HCT116 (cell line): Measurements from ENCODE around the gene DPYSL5. TPM values are rescaled to one million over a fixed set of nuclear protein-coding genes. Genes with fewer than 3 reads are reported as not detected.

Experiments
- ATAC-seq: fragments of 200-7000 bp; cut with Tn5 transposase; 2 replicates; pipeline ENCODE4 v1.9.1; 2020; ENCODE audit warnings: mild to moderate bottlenecking, moderate library complexity
- BruUV-seq: library from RNA; stranded (reverse); fragments of 400-500 nt; replicated peaks from 2 replicates; lab custom pipeline; 2021; lab: Mats Ljungman, UMichigan
- CTCF ChIA-PET: fragments of 300-600 bp; sonication (Branson Sonifier 250); formaldehyde crosslinking; loops from one replicate; lab custom pipeline; 2021; ENCODE audit warnings: antibody characterized with exemption; lab: Charles Lee
- POLR2A ChIA-PET: fragments of 300-600, 350-600 bp; sonication (Branson Sonifier 250); formaldehyde crosslinking; loops from one replicate; lab custom pipeline; 2021; ENCODE audit warnings: antibody characterized with exemption; lab: Charles Lee
- RAD21 ChIA-PET, 2 experiments: fragments of 300-600 bp; sonication (Branson Sonifier 250); formaldehyde crosslinking; loops; one replicate each; lab custom pipeline; 2023; ENCODE audit warnings: low total read pairs in 2 of 2; ENCODE audit not compliant: uncharacterized antibody in 2 of 2, unreplicated experiment in 2 of 2, low non-redundant PET in 1 of 2; lab: Charles Lee
- DNase-seq: peaks from one replicate; pipeline ENCODE4 v3.0.0-alpha.2; 2010; ENCODE audit warnings: low read depth, low spot score
- H2AFZ ChIP-seq: fragments of 200-600 bp; shearing (Covaris generic), sonication (generic); 2 replicates; pipeline ENCODE4 v1.6.1; 2017; ENCODE audit warnings: low read depth, mixed run types, mixed read lengths, antibody characterized with exemption, low read length; ENCODE audit not compliant: poor library complexity, severe bottlenecking
- H3K27ac ChIP-seq: 2 replicates; pipeline ENCODE4 v1.5.1; 2012; ENCODE audit warnings: low read depth, low read length
- H3K27me3 ChIP-seq: fragments of 200-600 bp; sonication (generic); 2 replicates; pipeline ENCODE4 v1.6.1; 2016; ENCODE audit warnings: mixed run types, low read length, mixed read lengths; ENCODE audit not compliant: insufficient read depth
- H3K36me3 ChIP-seq, 2 experiments: fragments of 200-500 bp in 1 of 2; fragments of 200-600 bp in 1 of 2; sonication (Bioruptor generic) in 1 of 2; sonication (generic) in 1 of 2; 2 replicates each; pipeline versions ENCODE4 v1.5.1 to v1.6.1; 2014 to 2016; ENCODE audit warnings: low read length in 2 of 2, inconsistent platforms in 1 of 2, mixed read lengths in 1 of 2, mixed run types in 1 of 2; ENCODE audit not compliant: insufficient read depth in 2 of 2, control insufficient read depth in 1 of 2
- H3K4me1 ChIP-seq, 2 experiments: fragments of 200-600 bp in 1 of 2; sonication (generic) in 1 of 2; 2 replicates each; pipeline versions ENCODE4 v1.5.1 to v1.6.1; 2012 to 2017; ENCODE audit warnings: low read length in 2 of 2, inconsistent platforms in 1 of 2, mild to moderate bottlenecking in 1 of 2, mixed read lengths in 1 of 2, mixed run types in 1 of 2, moderate library complexity in 1 of 2; ENCODE audit not compliant: insufficient read depth in 2 of 2, control insufficient read depth in 1 of 2
- H3K4me2 ChIP-seq: fragments of 200-600 bp; sonication (generic); 2 replicates; pipeline ENCODE4 v1.6.1; 2017; ENCODE audit warnings: mixed run types, low read length, mixed read lengths
- H3K4me3 ChIP-seq, 2 experiments: fragments of 200-600 bp in 1 of 2; sonication (generic) in 1 of 2; replicated peaks in 1 of 2; 2 replicates each; pipeline ENCODE4 v1.5.1; 2011 to 2016; ENCODE audit warnings: low read length in 2 of 2, control low read depth in 1 of 2, low read depth in 1 of 2, mild to moderate bottlenecking in 1 of 2, mixed read lengths in 1 of 2, mixed run types in 1 of 2
- H3K79me2 ChIP-seq: fragments of 200-600 bp; sonication (generic); 2 replicates; pipeline ENCODE4 v1.6.1; 2017; ENCODE audit warnings: mild to moderate bottlenecking, mixed run types, low read length, moderate library complexity, mixed read lengths; ENCODE audit not compliant: insufficient read depth
- H3K9ac ChIP-seq: fragments of 200-600 bp; sonication (generic); 2 replicates; pipeline ENCODE4 v1.6.1; 2016; ENCODE audit warnings: low read length, mixed read lengths
- H3K9me2 ChIP-seq: fragments of 200-600 bp; sonication (generic), shearing (Covaris generic); 2 replicates; pipeline ENCODE4 v1.6.1; 2017; ENCODE audit warnings: mixed run types, mild to moderate bottlenecking, moderate library complexity; ENCODE audit not compliant: insufficient read depth
- H3K9me3 ChIP-seq, 2 experiments: fragments of 200-500 bp in 1 of 2; fragments of 200-600 bp in 1 of 2; sonication (Bioruptor generic) in 1 of 2; sonication (generic) in 1 of 2; 2 replicates each; pipeline ENCODE4 v1.6.1; 2014 to 2017; ENCODE audit warnings: low read length in 2 of 2, mixed read lengths in 2 of 2, inconsistent platforms in 1 of 2, low read depth in 1 of 2, mild to moderate bottlenecking in 1 of 2, mixed run types in 1 of 2, moderate library complexity in 1 of 2; ENCODE audit not compliant: control insufficient read depth in 1 of 2, insufficient read depth in 1 of 2
- H4K20me1 ChIP-seq: fragments of 200-600 bp; sonication (generic), shearing (Covaris generic); 2 replicates; pipeline ENCODE4 v1.6.1; 2017; ENCODE audit warnings: mixed run types, mild to moderate bottlenecking, moderate library complexity; ENCODE audit not compliant: insufficient read depth
- ELF1 ChIP-seq: IDR thresholded peaks from 2 replicates; pipeline ENCODE4 v1.6.1; 2012; ENCODE audit warnings: low read depth, borderline replicate concordance
- POLR2A ChIP-seq: IDR thresholded peaks from 2 replicates; pipeline ENCODE4 v1.7.0; 2011; ENCODE audit warnings: borderline replicate concordance; ENCODE audit not compliant: insufficient read depth, insufficient read length; ENCODE audit errors: extremely low read depth
- POLR2AphosphoS5 ChIP-seq: IDR thresholded peaks from 2 replicates; pipeline ENCODE4 v1.6.1; 2011; ENCODE audit warnings: mild to moderate bottlenecking, low read depth, low read length, moderate library complexity
- SIN3A ChIP-seq: IDR thresholded peaks from 2 replicates; pipeline ENCODE4 v1.6.1; 2012; ENCODE audit warnings: low read depth
- SP1 ChIP-seq: IDR thresholded peaks from 2 replicates; pipeline ENCODE4 v1.6.1; 2012; ENCODE audit warnings: low read depth
- YY1 ChIP-seq: IDR thresholded peaks from 2 replicates; pipeline ENCODE4 v1.6.1; 2011; ENCODE audit warnings: low read length, low read depth, moderate library complexity, mild to moderate bottlenecking; ENCODE audit not compliant: insufficient replicate concordance; ENCODE audit errors: extremely low read depth
- ZFX ChIP-seq: fragments of 450-650 bp; IDR thresholded peaks from 2 replicates; pipeline ENCODE4 v1.6.1; 2017
- ZNF274 ChIP-seq: fragments of 200-500 bp; sonication (Bioruptor generic); IDR thresholded peaks from 2 replicates; pipeline ENCODE4 v1.6.1; 2014; ENCODE audit warnings: mild to moderate bottlenecking, low read depth, low read length, inconsistent platforms
- intact Hi-C: fragments of 100-400 bp; cut with micrococcal nuclease; formaldehyde crosslinking; loops from 2 replicates; pipeline ENCODE4 v1.10.0; 2022
- total RNA-seq: library from RNA; stranded (reverse); gene quantifications from one replicate; pipeline ENCODE4 v1.2.1, GENCODE V29; 2021; ENCODE audit not compliant: unreplicated experiment
- TF ChIP-seq, protein P1 (sequence below), 3 experiments: fragments of 200-600 bp in 1 of 3; sonication (generic) in 1 of 3; IDR thresholded peaks in 2 of 3; conservative IDR thresholded peaks in 1 of 3; 2 replicates each; pipeline ENCODE4 v1.5.1; 2012 to 2017; ENCODE audit warnings: low read depth in 2 of 3, low read length in 2 of 3, antibody characterized with exemption in 1 of 3, borderline replicate concordance in 1 of 3, control low read depth in 1 of 3, mild to moderate bottlenecking in 1 of 3, mixed read lengths in 1 of 3, mixed run types in 1 of 3, moderate library complexity in 1 of 3; ENCODE audit not compliant: insufficient read depth in 1 of 3

The DPYSL5 gene
- total RNA-seq, 1 experiment from 2014 or later: 8.4 TPM

DNA sequence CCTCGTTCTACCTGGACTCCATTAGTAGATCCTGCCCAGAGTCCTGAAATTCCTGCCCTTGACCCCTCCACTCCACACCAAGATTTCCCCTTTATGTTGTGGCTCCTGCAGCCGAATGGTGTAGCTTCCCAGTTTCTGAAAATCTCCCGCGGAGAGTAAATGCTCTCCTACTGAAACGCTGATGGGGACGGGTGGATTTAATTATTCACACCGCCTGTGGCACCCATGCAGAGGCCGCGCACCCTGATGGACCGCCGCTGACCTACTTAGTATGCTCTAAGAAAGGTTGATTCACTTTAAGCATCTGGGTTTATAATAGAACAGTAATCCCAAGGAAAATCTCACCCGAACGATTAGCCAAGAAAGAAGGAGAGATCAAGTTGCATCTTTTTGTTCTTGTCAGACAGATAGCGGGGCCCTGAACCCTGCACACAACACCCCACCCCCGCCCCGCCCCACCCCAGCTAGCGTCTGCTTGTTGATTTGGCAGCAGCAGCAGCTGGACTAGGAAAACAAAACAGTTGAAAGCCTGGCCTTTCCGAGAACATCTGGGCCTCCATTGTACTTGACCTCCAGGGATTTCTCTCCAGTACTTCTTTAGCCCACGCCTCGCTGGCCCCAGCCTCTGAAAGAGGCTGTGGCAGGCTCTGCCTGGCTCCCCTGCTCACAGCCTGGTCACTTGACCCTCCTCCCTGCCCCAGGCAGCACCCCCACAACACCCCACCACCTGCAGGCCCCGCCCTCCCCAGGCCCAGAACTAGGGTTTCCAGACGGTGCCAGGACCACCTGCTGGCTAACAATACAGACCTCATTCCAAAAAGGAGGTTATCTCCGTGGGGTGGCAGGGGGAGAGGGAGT is 53.6 kb downstream of the DPYSL5 start:
- no peak overlapping the region for H3K4me3 ChIP-seq
- no peaks in the 10 kb centered on the region for H4K20me1 ChIP-seq
- ChIA-PET CTCF (no interaction called here), POLR2A (no interaction called here), RAD21 (no interaction called here)
- no peaks in the 10 kb centered on the region for H3K9me3 ChIP-seq
- H3K9ac ChIP-seq: no peak overlapping the region
- H2AFZ ChIP-seq: no peak overlapping the region
- intact Hi-C loops: no loop called here
- H3K27ac ChIP-seq: no peak overlapping the region
- BruUV-seq: no TSS peak
- no peaks in the 10 kb centered on the region for H3K4me1 ChIP-seq
- no peak overlapping the region for H3K4me2 ChIP-seq
- no peaks in the 10 kb centered on the region for H3K36me3 ChIP-seq
- ATAC-seq (no peak), DNase-seq (no peak)
- H3K27me3 ChIP-seq: no peaks in the 10 kb centered on the region
- TF ChIP-seq POLR2A: no peak
- TF ChIP-seq ELF1: no peak
- TF ChIP-seq YY1: no peak
- TF ChIP-seq POLR2AphosphoS5: no peak
- TF ChIP-seq, protein P1, sequence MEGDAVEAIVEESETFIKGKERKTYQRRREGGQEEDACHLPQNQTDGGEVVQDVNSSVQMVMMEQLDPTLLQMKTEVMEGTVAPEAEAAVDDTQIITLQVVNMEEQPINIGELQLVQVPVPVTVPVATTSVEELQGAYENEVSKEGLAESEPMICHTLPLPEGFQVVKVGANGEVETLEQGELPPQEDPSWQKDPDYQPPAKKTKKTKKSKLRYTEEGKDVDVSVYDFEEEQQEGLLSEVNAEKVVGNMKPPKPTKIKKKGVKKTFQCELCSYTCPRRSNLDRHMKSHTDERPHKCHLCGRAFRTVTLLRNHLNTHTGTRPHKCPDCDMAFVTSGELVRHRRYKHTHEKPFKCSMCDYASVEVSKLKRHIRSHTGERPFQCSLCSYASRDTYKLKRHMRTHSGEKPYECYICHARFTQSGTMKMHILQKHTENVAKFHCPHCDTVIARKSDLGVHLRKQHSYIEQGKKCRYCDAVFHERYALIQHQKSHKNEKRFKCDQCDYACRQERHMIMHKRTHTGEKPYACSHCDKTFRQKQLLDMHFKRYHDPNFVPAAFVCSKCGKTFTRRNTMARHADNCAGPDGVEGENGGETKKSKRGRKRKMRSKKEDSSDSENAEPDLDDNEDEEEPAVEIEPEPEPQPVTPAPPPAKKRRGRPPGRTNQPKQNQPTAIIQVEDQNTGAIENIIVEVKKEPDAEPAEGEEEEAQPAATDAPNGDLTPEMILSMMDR (IDR thresholded peaks at IDR 0.05 in 2 of 3, conservative IDR thresholded peaks at IDR 0.05 in 1 of 3; ENCODE audit: borderline replicate concordance in 1 of 3, insufficient read depth in 1 of 3, low read depth in 2 of 3, low read length in 2 of 3): no peak
- no peak for TF ChIP-seq ZFX
- no peak for TF ChIP-seq SIN3A
- no peak for TF ChIP-seq ZNF274
- no peak for TF ChIP-seq SP1
- no peaks in the 10 kb centered on the region for H3K79me2 ChIP-seq
- H3K9me2 ChIP-seq: no peaks in the 10 kb centered on the region
